C4-2B (cell line): ENCODE measurements around the gene CCDC198.

Experiments used
- ZFX ChIP-seq: fragments of 450-650 bp; IDR thresholded peaks from 2 replicates; pipeline ENCODE4 v1.6.1; 2017
- TF ChIP-seq, protein P1 (sequence below): fragments of 450-650 bp; conservative IDR thresholded peaks from 2 replicates; pipeline ENCODE4 v1.5.1; 2017; ENCODE audit warnings: mild to moderate bottlenecking

DNA sequence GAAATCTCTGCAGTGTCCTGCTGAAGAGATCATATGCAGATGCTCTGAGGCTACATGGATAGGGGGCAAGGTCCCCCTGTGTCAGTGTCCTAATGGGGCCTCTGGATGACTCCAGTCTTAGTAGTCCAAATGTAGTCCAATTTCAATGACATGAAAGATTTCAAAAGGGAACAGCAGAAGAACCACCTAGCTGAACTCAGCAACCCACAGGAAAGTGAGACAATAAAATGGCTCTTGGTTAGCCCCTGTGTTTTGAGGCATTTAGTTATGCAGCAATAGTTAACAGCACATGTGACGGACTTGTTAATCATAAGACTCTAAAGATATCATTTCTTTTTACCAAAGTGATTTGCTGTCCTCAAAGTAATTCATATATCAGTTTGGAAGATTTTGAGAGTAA is 22.7 kb downstream of the CCDC198 start:
- TF ChIP-seq, protein P1, sequence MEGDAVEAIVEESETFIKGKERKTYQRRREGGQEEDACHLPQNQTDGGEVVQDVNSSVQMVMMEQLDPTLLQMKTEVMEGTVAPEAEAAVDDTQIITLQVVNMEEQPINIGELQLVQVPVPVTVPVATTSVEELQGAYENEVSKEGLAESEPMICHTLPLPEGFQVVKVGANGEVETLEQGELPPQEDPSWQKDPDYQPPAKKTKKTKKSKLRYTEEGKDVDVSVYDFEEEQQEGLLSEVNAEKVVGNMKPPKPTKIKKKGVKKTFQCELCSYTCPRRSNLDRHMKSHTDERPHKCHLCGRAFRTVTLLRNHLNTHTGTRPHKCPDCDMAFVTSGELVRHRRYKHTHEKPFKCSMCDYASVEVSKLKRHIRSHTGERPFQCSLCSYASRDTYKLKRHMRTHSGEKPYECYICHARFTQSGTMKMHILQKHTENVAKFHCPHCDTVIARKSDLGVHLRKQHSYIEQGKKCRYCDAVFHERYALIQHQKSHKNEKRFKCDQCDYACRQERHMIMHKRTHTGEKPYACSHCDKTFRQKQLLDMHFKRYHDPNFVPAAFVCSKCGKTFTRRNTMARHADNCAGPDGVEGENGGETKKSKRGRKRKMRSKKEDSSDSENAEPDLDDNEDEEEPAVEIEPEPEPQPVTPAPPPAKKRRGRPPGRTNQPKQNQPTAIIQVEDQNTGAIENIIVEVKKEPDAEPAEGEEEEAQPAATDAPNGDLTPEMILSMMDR: no peak
- TF ChIP-seq ZFX: no peak
